A673 (cell line): ENCODE data around the gene PRC1. TPM values are rescaled to one million over a fixed set of nuclear protein-coding genes. Genes with fewer than 3 reads are reported as not detected.
"Not testable (repeated sequence)": the region's sequence is repeated elsewhere in the genome, so short reads cannot be mapped to it uniquely, and the experiment has no call there.

ENCODE experiments used
- BruUV-seq: library from RNA; stranded (reverse); fragments of 400-500 nt; replicated peaks from 2 replicates; lab custom pipeline; 2021; lab: Mats Ljungman, UMichigan
- CTCF ChIA-PET: fragments of 300-600 bp; sonication (Branson Sonifier 250); formaldehyde crosslinking; loops from one replicate; lab custom pipeline; 2022; ENCODE audit warnings: antibody characterized with exemption; lab: Charles Lee
- POLR2A ChIA-PET: fragments of 300-600 bp; sonication (Branson Sonifier 250); formaldehyde crosslinking; loops from one replicate; lab custom pipeline; 2022; ENCODE audit warnings: antibody characterized with exemption; ENCODE audit not compliant: low non-redundant PET; lab: Charles Lee
- DNase-seq: peaks from one replicate; pipeline ENCODE4 v3.0.0-alpha.2; 2015; ENCODE audit warnings: low spot score
- H3K27ac ChIP-seq: fragments of 200-600 bp; sonication (generic); 2 replicates; pipeline ENCODE4 v1.5.1; 2016; ENCODE audit warnings: mixed run types, low read depth, mild to moderate bottlenecking, mixed read lengths, antibody characterized with exemption, low read length; ENCODE audit not compliant: poor library complexity, severe bottlenecking
- H3K27me3 ChIP-seq: fragments of 200-600 bp; sonication (generic); replicated peaks from 2 replicates; pipeline ENCODE4 v1.6.1; 2017; ENCODE audit warnings: mixed run types, low read depth, mild to moderate bottlenecking, mixed read lengths, antibody characterized with exemption, low read length; ENCODE audit not compliant: insufficient read depth, poor library complexity
- H3K36me3 ChIP-seq: fragments of 200-600 bp; sonication (generic); 2 replicates; pipeline ENCODE4 v1.6.1; 2016; ENCODE audit warnings: mixed run types, mild to moderate bottlenecking, mixed read lengths, antibody characterized with exemption, low read length; ENCODE audit not compliant: insufficient read depth, poor library complexity, severe bottlenecking
- H3K4me1 ChIP-seq: fragments of 200-600 bp; sonication (generic); 2 replicates; pipeline ENCODE4 v1.6.1; 2017; ENCODE audit warnings: mixed run types, mild to moderate bottlenecking, mixed read lengths, antibody characterized with exemption, low read length; ENCODE audit not compliant: insufficient read depth, poor library complexity, severe bottlenecking
- H3K4me3 ChIP-seq: fragments of 200-600 bp; sonication (generic); 2 replicates; pipeline ENCODE4 v1.5.1; 2016; ENCODE audit warnings: low read depth, mixed run types, mild to moderate bottlenecking, mixed read lengths, low read length; ENCODE audit not compliant: poor library complexity, severe bottlenecking
- H3K9me3 ChIP-seq: fragments of 200-600 bp; sonication (generic); 2 replicates; pipeline ENCODE4 v1.6.1; 2016; ENCODE audit warnings: mixed run types, low read depth, mild to moderate bottlenecking, mixed read lengths, antibody characterized with exemption, low read length; ENCODE audit not compliant: poor library complexity, severe bottlenecking
- CTCF ChIP-seq: fragments of 300-800, 200-600 bp; sonication (generic); conservative IDR thresholded peaks from 2 replicates; pipeline ENCODE4 v1.5.1; 2017; ENCODE audit warnings: low read depth, mild to moderate bottlenecking, antibody characterized with exemption, low read length, moderate library complexity, mixed read lengths
- EZH2 ChIP-seq: fragments of 200-600 bp; sonication (generic); IDR thresholded peaks from 2 replicates; pipeline ENCODE4 v1.6.1; 2017; ENCODE audit warnings: borderline replicate concordance, low read depth, mild to moderate bottlenecking, mixed read lengths, antibody characterized with exemption, low read length; ENCODE audit not compliant: poor library complexity, severe bottlenecking
- intact Hi-C: fragments of 100-400 bp; cut with micrococcal nuclease; formaldehyde crosslinking; loops from one replicate; pipeline ENCODE4 v1.10.0; 2022; ENCODE audit not compliant: unreplicated experiment
- total RNA-seq: library from RNA; stranded (reverse); gene quantifications from 2 replicates; pipeline ENCODE4 v1.2.3, GENCODE V29; 2021

Gene PRC1
- total RNA-seq, 1 experiment from 2014 or later, result 339 TPM

GRCh38 chr15:90931575-90931827 is 62.8 kb downstream of the PRC1 start:
- POLR2A ChIA-PET, result no interaction called here
- H3K4me1 ChIP-seq, result peaks cover 25% of the 10 kb centered on the region
- H3K27me3 ChIP-seq, result no peaks in the 10 kb centered on the region
- no peaks in the 10 kb centered on the region for H3K36me3 ChIP-seq
- no TSS peak for BruUV-seq
- H3K9me3 ChIP-seq, result no peaks in the 10 kb centered on the region
- no peak for TF ChIP-seq EZH2
- no peak for TF ChIP-seq CTCF
- intact Hi-C loops, result loop anchor here (2.0 to 10.0 kb wide), 3 partner anchors 29 to 787 kb away; partner anchors contain the start of gene MAN2A2
- DNase-seq, result no peak
- CTCF ChIA-PET, result interaction anchor here (0.7 to 2.9 kb wide), 7 partner anchors 29 to 340 kb away, joined by 3 to 9 read pairs (median 5); partner anchors contain the start of gene MAN2A2
- H3K4me3 ChIP-seq, result peak overlapping the region; percentile 96
- peak overlapping the region; percentile 80 for H3K27ac ChIP-seq

GRCh38 chr15:90930861-90931574 is 63.3 kb downstream of the PRC1 start:
- DNase-seq, result no peak
- intact Hi-C loops, result loop anchor here (2.0 to 10.0 kb wide), 3 partner anchors 28 to 786 kb away; partner anchors contain the start of gene MAN2A2
- H3K4me3 ChIP-seq, result peak overlapping the region; percentile 96
- TF ChIP-seq CTCF (no peak), EZH2 (no peak)
- H3K4me1 ChIP-seq, result peaks cover 20% of the 10 kb centered on the region
- POLR2A ChIA-PET, result no interaction called here
- H3K36me3 ChIP-seq, result no peaks in the 10 kb centered on the region
- CTCF ChIA-PET, result interaction anchor here (0.7 to 2.9 kb wide), 7 partner anchors 28 to 341 kb away, joined by 3 to 9 read pairs (median 5); partner anchors contain the start of gene MAN2A2
- no peaks in the 10 kb centered on the region for H3K27me3 ChIP-seq
- BruUV-seq, result no TSS peak
- H3K9me3 ChIP-seq, result no peaks in the 10 kb centered on the region
- H3K27ac ChIP-seq, result peak overlapping the region; percentile 86

- Histone ChIP-seq H3K4me1 (peaks cover 14% of the 10 kb centered on the region), H3K27ac (peak overlapping the region; percentile 86), H3K4me3 (peak overlapping the region; percentile 53), H3K27me3 (no peaks in the 10 kb centered on the region), H3K9me3 (no peaks in the 10 kb centered on the region), H3K36me3 (no peaks in the 10 kb centered on the region)
- POLR2A ChIA-PET, result no interaction called here
- BruUV-seq, result TSS peak; percentile 92
- DNase-seq, result no peak
- intact Hi-C loops, result loop anchor here (2.0 to 10.0 kb wide), 3 partner anchors 27 to 785 kb away; partner anchors contain the start of gene MAN2A2
- CTCF ChIA-PET, result interaction anchor here (1.0 kb wide), 1 partner anchor 27 kb away, joined by 4 read pairs; no protein-coding TSS in a partner anchor
- TF ChIP-seq CTCF (no peak), EZH2 (no peak)
Measured at GRCh38 chr15:90929246-90930019, 64.9 kb downstream of the PRC1 start.

- H3K36me3 ChIP-seq, DNase-seq, BruUV-seq, H3K9me3 ChIP-seq, intact Hi-C loops, POLR2A ChIA-PET, H3K27me3 ChIP-seq, H3K4me3 ChIP-seq, H3K27ac ChIP-seq: not testable (repeated sequence)
- CTCF ChIA-PET, result interaction anchor here (0.6 kb wide), 1 partner anchor 601 kb away, joined by 3 read pairs; no protein-coding TSS in a partner anchor
- peaks cover 12% of the 10 kb centered on the region for H3K4me1 ChIP-seq
Measured at GRCh38 chr15:90928106-90928505, 66.2 kb downstream of the PRC1 start.

- H3K9me3 ChIP-seq, H3K4me3 ChIP-seq, H3K36me3 ChIP-seq, DNase-seq, POLR2A ChIA-PET, H3K27me3 ChIP-seq, intact Hi-C loops, H3K27ac ChIP-seq, BruUV-seq, CTCF ChIA-PET: not testable (repeated sequence)
- H3K4me1 ChIP-seq, result peaks cover 12% of the 10 kb centered on the region
Measured at GRCh38 chr15:90926766-90927165, 67.6 kb downstream of the PRC1 start.
